ENCODE data around the gene SLC4A5.

- no peak for TF ChIP-seq CREB1 (IDR thresholded peaks at IDR 0.05; ENCODE audit: low read depth)
- TF ChIP-seq RAD21 (IDR thresholded peaks at IDR 0.05; ENCODE audit: low read depth), result no peak
- TF ChIP-seq MAX (IDR thresholded peaks at IDR 0.05), result no peak
- no peak for TF ChIP-seq TCF12 (IDR thresholded peaks at IDR 0.05; ENCODE audit: low read depth)
- no peak for TF ChIP-seq TAF1 (IDR thresholded peaks at IDR 0.05; ENCODE audit: low read depth)
- TF ChIP-seq, protein P1, sequence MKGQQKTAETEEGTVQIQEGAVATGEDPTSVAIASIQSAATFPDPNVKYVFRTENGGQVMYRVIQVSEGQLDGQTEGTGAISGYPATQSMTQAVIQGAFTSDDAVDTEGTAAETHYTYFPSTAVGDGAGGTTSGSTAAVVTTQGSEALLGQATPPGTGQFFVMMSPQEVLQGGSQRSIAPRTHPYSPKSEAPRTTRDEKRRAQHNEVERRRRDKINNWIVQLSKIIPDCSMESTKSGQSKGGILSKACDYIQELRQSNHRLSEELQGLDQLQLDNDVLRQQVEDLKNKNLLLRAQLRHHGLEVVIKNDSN (IDR thresholded peaks at IDR 0.05), result no peak
- no peak for TF ChIP-seq YY1 (IDR thresholded peaks at IDR 0.05; ENCODE audit: low read depth)
- no peak for TF ChIP-seq EP300 (IDR thresholded peaks at IDR 0.05; ENCODE audit: borderline replicate concordance)
- no peak for TF ChIP-seq FOXM1 (IDR thresholded peaks at IDR 0.05; ENCODE audit: borderline replicate concordance, low read depth)
- no peak for TF ChIP-seq EGR1 (IDR thresholded peaks at IDR 0.05)
- TF ChIP-seq REST (IDR thresholded peaks at IDR 0.05; ENCODE audit: low read depth), result no peak
- no peak for TF ChIP-seq CEBPB (IDR thresholded peaks at IDR 0.05)
- no peak for TF ChIP-seq TEAD4 (IDR thresholded peaks at IDR 0.05)
Measured at GRCh38 chr2:74227646-74228045, 115.6 kb downstream of the SLC4A5 start.
